Left ventricle myocardium inferior (tissue), 1 donor: Measurements from ENCODE around the gene A1BG. TPM values are rescaled to one million over a fixed set of nuclear protein-coding genes. Genes with fewer than 3 reads are reported as not detected.
"Not testable (repeated sequence)": the region's sequence is repeated elsewhere in the genome, so short reads cannot be mapped to it uniquely, and the experiment has no call there.

Experiments
- DNase-seq: peaks from one replicate; pipeline ENCODE4 v3.0.0-alpha.2; 2020
- H3K27ac ChIP-seq: fragments of 200-600 bp; replicated peaks from 2 replicates; pipeline ENCODE4 v1.8.0; 2021
- H3K27me3 ChIP-seq: fragments of 200-600 bp; 2 replicates; pipeline ENCODE4 v1.8.0; 2021; ENCODE audit warnings: low read depth
- H3K36me3 ChIP-seq: fragments of 200-600 bp; 2 replicates; pipeline ENCODE4 v1.8.0; 2021
- H3K4me1 ChIP-seq: fragments of 200-600 bp; 2 replicates; pipeline ENCODE4 v1.8.0; 2021
- H3K4me3 ChIP-seq: fragments of 200-600 bp; 2 replicates; pipeline ENCODE4 v1.8.0; 2021; ENCODE audit warnings: mild to moderate bottlenecking, moderate library complexity
- H3K9me3 ChIP-seq: fragments of 200-600 bp; replicated peaks from 2 replicates; pipeline ENCODE4 v1.8.0; 2021
- intact Hi-C: fragments of 100-400 bp; cut with micrococcal nuclease; formaldehyde crosslinking; loops from one replicate; pipeline ENCODE4 v1.11.0; 2022
- total RNA-seq: library from RNA; stranded (reverse); fragmentation: NEBNext Ultra II Directional; extraction: Animal tissue kit (Norgen Biotek cat#: 25700); gene quantifications from one replicate; pipeline ENCODE4 v1.2.1, GENCODE V29; 2021
- TF ChIP-seq, protein P1 (sequence below): fragments of 200-600 bp; IDR thresholded peaks from 2 replicates; pipeline ENCODE4 v1.8.0; 2021; ENCODE audit warnings: antibody characterized with exemption, mild to moderate bottlenecking, borderline replicate concordance
- donor health status: DM: no; HTN: yes; CAD: no; lungs with severe emphysema.

Gene A1BG
- total RNA-seq, 1 donor from 2014 or later = 3.7 TPM

DNA sequence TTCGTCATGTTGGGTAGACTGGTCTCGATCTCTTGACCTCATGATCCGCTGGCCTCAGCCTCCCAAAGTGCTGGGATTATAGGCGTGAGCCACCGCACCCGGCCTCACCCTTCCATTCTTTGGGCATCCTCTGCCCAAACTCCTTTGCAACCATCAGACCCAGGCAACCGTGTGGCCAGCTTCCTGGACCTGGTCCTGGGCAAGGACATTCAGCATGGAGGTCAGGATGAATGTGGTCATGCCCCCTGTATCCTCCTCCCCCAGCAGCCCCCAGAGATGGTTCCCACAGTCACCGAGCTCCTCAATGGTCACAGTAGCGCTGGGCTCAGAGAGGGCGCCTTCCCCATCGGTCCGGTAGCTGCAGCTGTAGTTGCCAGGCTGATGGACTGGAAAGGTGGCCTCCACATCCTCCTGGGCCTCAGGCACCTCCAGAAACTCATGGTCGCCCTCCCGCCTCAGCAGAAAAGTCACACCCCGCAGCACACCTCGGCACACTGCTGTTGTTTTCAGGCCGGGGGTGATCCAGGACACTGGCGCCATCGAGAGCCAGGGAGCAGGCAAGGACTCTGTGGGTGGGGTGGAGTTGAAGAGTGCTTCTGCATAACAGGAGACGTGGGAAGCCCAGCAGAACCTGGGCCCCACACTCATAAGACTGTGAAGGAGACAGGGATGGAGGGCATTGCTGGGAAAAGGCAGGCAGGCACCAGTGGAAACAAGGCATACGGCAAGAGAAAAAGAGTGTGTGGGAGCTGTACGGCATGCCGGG lies 1.1 kb downstream of the A1BG start:
- no peak overlapping the region for H3K4me3 ChIP-seq
- H3K9me3 ChIP-seq = no peaks in the 10 kb centered on the region
- no peak overlapping the region for H3K27ac ChIP-seq
- H3K36me3 ChIP-seq = no peaks in the 10 kb centered on the region
- TF ChIP-seq, protein P1, sequence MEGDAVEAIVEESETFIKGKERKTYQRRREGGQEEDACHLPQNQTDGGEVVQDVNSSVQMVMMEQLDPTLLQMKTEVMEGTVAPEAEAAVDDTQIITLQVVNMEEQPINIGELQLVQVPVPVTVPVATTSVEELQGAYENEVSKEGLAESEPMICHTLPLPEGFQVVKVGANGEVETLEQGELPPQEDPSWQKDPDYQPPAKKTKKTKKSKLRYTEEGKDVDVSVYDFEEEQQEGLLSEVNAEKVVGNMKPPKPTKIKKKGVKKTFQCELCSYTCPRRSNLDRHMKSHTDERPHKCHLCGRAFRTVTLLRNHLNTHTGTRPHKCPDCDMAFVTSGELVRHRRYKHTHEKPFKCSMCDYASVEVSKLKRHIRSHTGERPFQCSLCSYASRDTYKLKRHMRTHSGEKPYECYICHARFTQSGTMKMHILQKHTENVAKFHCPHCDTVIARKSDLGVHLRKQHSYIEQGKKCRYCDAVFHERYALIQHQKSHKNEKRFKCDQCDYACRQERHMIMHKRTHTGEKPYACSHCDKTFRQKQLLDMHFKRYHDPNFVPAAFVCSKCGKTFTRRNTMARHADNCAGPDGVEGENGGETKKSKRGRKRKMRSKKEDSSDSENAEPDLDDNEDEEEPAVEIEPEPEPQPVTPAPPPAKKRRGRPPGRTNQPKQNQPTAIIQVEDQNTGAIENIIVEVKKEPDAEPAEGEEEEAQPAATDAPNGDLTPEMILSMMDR = no peak
- peaks cover 100% of the 10 kb centered on the region for H3K27me3 ChIP-seq
- no peak for DNase-seq
- intact Hi-C loops = no loop called here
- peaks cover 48% of the 10 kb centered on the region for H3K4me1 ChIP-seq

DNA sequence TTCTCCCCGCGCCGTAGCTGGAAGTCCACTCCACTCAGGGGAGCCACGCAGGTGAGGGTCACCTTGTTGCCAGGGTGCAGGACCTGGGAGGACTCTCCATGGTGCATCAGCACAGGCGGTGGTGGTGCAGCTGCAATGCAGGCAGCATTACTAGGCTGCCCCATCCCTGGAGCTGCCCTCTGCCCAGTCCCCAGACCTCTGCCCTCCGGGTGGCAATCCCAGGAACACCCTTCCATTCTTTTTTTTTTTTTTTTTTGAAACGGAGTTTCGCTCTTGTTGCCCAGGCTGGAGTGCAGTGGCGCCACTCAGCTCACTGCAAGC lies 1.8 kb downstream of the A1BG start:
- intact Hi-C loops = no loop called here
- Histone ChIP-seq H3K4me1 (peaks cover 48% of the 10 kb centered on the region), H3K27ac (no peak overlapping the region), H3K9me3 (no peaks in the 10 kb centered on the region), H3K4me3 (no peak overlapping the region), H3K27me3 (peaks cover 100% of the 10 kb centered on the region), H3K36me3 (no peaks in the 10 kb centered on the region)
- no peak for DNase-seq
- TF ChIP-seq, protein P1 = no peak

DNA sequence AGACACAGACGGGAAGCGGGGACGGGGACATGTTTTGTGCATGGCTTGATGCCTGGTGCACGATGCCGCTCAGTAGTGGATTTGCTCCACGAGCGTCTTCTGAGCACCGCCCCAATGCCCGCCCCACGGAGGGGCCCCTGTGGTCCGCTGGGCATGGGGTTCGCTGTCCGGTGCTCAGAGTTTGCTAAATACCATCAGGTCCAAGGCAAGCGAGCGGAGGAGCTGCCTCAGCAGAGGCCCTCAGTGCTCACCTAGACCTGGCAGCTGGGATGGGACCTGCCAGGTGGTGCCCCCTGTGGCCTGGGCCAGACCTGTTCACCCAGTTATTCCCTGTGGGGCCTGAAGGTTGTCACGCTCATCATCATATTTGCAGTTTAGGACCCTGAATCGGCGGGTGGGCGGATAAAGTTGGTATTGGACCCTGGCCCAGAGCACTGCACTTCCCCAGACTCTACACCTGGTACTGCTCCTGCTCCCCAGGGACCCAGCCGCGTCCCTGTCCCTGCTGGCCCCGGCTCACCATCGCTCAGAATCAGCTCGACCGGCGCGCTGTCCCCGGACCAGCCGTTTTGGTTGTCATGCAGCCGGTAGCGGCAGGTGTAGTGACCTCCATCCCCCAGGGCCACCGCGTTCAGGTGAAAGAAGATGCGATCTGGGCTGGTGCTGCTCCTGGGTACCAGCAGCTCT lies 2.3 kb downstream of the A1BG start:
- H3K4me1 ChIP-seq = peaks cover 43% of the 10 kb centered on the region
- DNase-seq = no peak
- H3K27ac ChIP-seq = no peak overlapping the region
- H3K9me3 ChIP-seq = no peaks in the 10 kb centered on the region
- intact Hi-C loops = no loop called here
- TF ChIP-seq, protein P1 = no peak
- no peaks in the 10 kb centered on the region for H3K36me3 ChIP-seq
- peaks cover 100% of the 10 kb centered on the region for H3K27me3 ChIP-seq
- H3K4me3 ChIP-seq = peak overlapping the region; percentile 45

DNA sequence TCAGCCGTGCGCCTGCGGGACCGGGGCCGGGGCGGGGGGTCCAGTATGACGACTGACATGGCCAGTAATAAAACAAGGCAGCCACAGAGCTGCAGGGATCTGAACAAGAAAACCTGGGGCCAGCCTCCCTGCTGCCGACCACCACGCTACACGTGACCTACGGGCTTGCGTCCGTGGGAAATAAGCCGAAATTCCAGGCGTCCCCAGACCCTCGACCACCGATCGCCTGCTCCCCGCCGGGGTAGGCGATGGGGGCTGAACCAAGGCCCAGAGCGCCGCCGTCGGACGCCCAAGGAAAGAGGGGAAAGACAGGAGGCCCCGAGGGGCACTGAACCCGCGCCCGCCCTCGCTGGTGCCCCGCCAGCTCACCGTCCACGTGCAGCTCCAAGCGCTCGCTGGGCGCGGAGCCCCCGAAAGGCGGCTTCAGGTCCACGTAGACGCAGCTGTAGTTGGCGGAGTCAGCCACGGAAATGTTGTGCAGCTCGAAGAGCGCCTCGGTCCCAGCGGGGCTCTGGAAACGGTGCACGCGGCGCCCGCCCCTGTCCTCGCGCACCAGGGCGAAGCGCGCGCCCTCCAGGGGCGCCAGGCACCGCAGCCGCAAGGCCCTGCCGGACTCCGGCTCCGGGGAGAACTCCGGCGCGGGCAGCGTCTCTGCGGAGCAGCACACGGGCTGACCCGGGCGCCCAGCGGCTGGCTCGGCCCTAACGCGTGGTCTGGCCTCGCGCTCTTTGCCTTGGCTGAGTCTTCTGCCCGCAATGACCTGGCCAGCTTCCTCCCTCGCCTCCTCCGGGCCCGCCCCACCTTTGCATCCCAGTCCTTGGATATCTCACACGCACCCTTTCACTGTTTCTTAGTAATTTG lies 3.1 kb downstream of the A1BG start:
- DNase-seq = no peak
- no peaks in the 10 kb centered on the region for H3K9me3 ChIP-seq
- H3K27ac ChIP-seq = no peak overlapping the region
- H3K4me1 ChIP-seq = peaks cover 36% of the 10 kb centered on the region
- peak overlapping the region; percentile 45 for H3K4me3 ChIP-seq
- H3K27me3 ChIP-seq = peaks cover 100% of the 10 kb centered on the region
- intact Hi-C loops = no loop called here
- TF ChIP-seq, protein P1 = peak; percentile 23
- no peaks in the 10 kb centered on the region for H3K36me3 ChIP-seq

DNA sequence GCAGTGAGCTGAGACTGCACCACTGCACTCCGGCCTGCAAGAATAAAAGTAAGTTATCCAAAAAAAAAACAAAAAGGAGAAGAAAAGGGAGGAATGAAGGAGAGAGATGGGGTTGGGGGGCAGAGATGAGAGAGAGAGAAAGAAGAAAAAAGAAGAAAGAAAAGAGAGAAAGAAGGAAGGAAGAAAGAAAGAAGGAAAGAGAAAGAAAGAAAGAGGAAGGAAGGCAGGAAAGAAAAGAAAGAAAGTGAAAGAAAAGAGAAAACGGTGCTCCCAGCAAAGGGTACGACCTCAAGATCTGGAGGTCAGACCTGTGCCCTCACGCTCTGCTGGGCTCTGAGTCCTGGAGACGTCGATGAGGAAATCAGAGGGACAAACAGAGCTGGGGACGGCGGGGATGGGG lies 3.7 kb downstream of the A1BG start:
- peaks cover 36% of the 10 kb centered on the region for H3K4me1 ChIP-seq
- no peak overlapping the region for H3K27ac ChIP-seq
- TF ChIP-seq, protein P1 = no peak
- DNase-seq = no peak
- H3K9me3 ChIP-seq = no peaks in the 10 kb centered on the region
- H3K27me3 ChIP-seq = peaks cover 100% of the 10 kb centered on the region
- peak overlapping the region; percentile 45 for H3K4me3 ChIP-seq
- no peaks in the 10 kb centered on the region for H3K36me3 ChIP-seq
- intact Hi-C loops = no loop called here

DNA sequence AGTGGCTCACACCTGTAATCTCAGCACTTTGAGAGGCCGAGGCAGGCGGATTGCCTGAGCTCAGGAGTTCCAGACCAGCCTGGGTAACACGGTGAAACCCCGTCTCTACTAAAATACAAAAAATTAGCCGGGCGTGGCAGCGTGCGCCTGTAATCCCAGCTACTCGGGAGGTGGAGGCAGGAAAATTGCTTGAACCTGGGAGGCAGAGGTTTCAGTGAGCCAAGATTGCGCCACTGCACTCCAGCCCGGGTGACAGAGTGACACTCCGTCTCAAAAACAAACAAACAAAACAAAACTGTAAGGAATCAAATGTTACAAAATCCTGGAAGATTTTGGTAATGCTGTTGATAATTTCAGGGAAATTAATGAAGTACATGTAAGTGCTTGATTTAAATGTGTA lies 5.2 kb downstream of the A1BG start:
- H3K4me1 ChIP-seq = peaks cover 36% of the 10 kb centered on the region
- H3K27me3 ChIP-seq = peaks cover 88% of the 10 kb centered on the region
- peak overlapping the region; percentile 72 for H3K4me3 ChIP-seq
- H3K9me3 ChIP-seq, intact Hi-C loops, H3K36me3 ChIP-seq, DNase-seq: not testable (repeated sequence)
- H3K27ac ChIP-seq = peak overlapping the region; percentile 75
